ENCODE results near the gene TMEM150B.
A peak's percentile ranks its signal among the peaks of the same experiment; 100 is the strongest.
"Not testable (repeated sequence)": the region's sequence is repeated elsewhere in the genome, so short reads cannot be mapped to it uniquely, and the experiment has no call there.

The TMEM150B gene

GRCh38 chr19:55339105-55339888, 14.2 kb upstream of the TMEM150B start, which contains the start of gene KMT5C:
Gene KMT5C (plus strand): TSS chr19:55339876. CDS start chr19:55341937, 2,061 bp downstream.
- DNase-seq (ENCODE audit: low read depth), result peak; percentile 100

- no peak for DNase-seq (ENCODE audit: low read depth)
These were observed 11.0 kb upstream of the TMEM150B start for GRCh38 chr19:55336101-55336500.

GRCh38 chr19:55333870-55334269, 8.7 kb upstream of the TMEM150B start:
- no peak for DNase-seq (ENCODE audit: low read depth)

GRCh38 chr19:55329791-55330190, 4.7 kb upstream of the TMEM150B start:
- not testable (repeated sequence) for DNase-seq (ENCODE audit: low read depth)

- not testable (repeated sequence) for DNase-seq (ENCODE audit: low read depth)
These were observed 3.7 kb upstream of the TMEM150B start for GRCh38 chr19:55328774-55329318.

- no peak for DNase-seq (ENCODE audit: low read depth)
These were observed 479 bp downstream of the TMEM150B start for GRCh38 chr19:55324662-55325061.

GRCh38 chr19:55322204-55322885, 2.8 kb downstream of the TMEM150B start:
- DNase-seq (ENCODE audit: low read depth), result no peak

- DNase-seq (ENCODE audit: low read depth), result no peak
These were observed 3.5 kb downstream of the TMEM150B start for GRCh38 chr19:55321466-55322137.

- no peak for DNase-seq (ENCODE audit: low read depth)
These were observed 4.2 kb downstream of the TMEM150B start for GRCh38 chr19:55320844-55321419.

GRCh38 chr19:55319785-55320184, 5.4 kb downstream of the TMEM150B start:
- no peak for DNase-seq (ENCODE audit: low read depth)

GRCh38 chr19:55316646-55317045, 8.5 kb downstream of the TMEM150B start:
- DNase-seq (ENCODE audit: low read depth), result no peak

- DNase-seq (ENCODE audit: low read depth), result no peak
These were observed 9.1 kb downstream of the TMEM150B start for GRCh38 chr19:55315956-55316525.

- DNase-seq (ENCODE audit: low read depth), result no peak
These were observed 10.7 kb downstream of the TMEM150B start for GRCh38 chr19:55314396-55314795.

- DNase-seq (ENCODE audit: low read depth), result no peak
These were observed 12.3 kb downstream of the TMEM150B start for GRCh38 chr19:55312621-55313512.

- DNase-seq (ENCODE audit: low read depth), result no peak
These were observed 13.3 kb downstream of the TMEM150B start for GRCh38 chr19:55311797-55312196.

GRCh38 chr19:55311397-55311796, 13.7 kb downstream of the TMEM150B start:
- no peak for DNase-seq (ENCODE audit: low read depth)

- no peak for DNase-seq (ENCODE audit: low read depth)
These were observed 14.6 kb downstream of the TMEM150B start for GRCh38 chr19:55310498-55310897.

GRCh38 chr19:55309448-55309847, 15.7 kb downstream of the TMEM150B start:
- DNase-seq (ENCODE audit: low read depth), result no peak

- DNase-seq (ENCODE audit: low read depth), result no peak
These were observed 16.9 kb downstream of the TMEM150B start for GRCh38 chr19:55308281-55308680.

GRCh38 chr19:55306712-55307111, 18.4 kb downstream of the TMEM150B start:
- DNase-seq (ENCODE audit: low read depth), result no peak
